NCI-H146 (cell line): ENCODE measurements around the gene CUX1.
"Not testable (repeated sequence)": the region's sequence is repeated elsewhere in the genome, so short reads cannot be mapped to it uniquely, and the experiment has no call there.

Experiments used
- DNase-seq: peaks from one replicate; lab custom pipeline; 2025; lab: John Stamatoyannopoulos, UW

The CUX1 gene

GRCh38 chr7:101985057-101985902, 167.9 kb downstream of the CUX1 start:
- no peak for DNase-seq

GRCh38 chr7:101985903-101986734, 168.7 kb downstream of the CUX1 start:
- DNase-seq, result no peak

GRCh38 chr7:101987494-101987893, 170.1 kb downstream of the CUX1 start:
- no peak for DNase-seq

GRCh38 chr7:101988060-101988459, 170.6 kb downstream of the CUX1 start:
- not testable (repeated sequence) for DNase-seq

GRCh38 chr7:101988513-101988912, 171.1 kb downstream of the CUX1 start:
- no peak for DNase-seq

GRCh38 chr7:101989101-101989500, 171.7 kb downstream of the CUX1 start:
- DNase-seq, result no peak

GRCh38 chr7:101990811-101991418, 173.5 kb downstream of the CUX1 start:
- no peak for DNase-seq

- DNase-seq, result no peak
Observed at GRCh38 chr7:101991860-101992259, 174.4 kb downstream of the CUX1 start.

- DNase-seq, result no peak
Observed at GRCh38 chr7:101993311-101993710, 175.9 kb downstream of the CUX1 start.

GRCh38 chr7:101995121-101995520, 177.7 kb downstream of the CUX1 start:
- DNase-seq, result no peak

- DNase-seq, result no peak
Observed at GRCh38 chr7:101996131-101996691, 178.8 kb downstream of the CUX1 start.

GRCh38 chr7:101996876-101997275, 179.4 kb downstream of the CUX1 start:
- DNase-seq, result no peak

GRCh38 chr7:101998029-101998905, 180.8 kb downstream of the CUX1 start:
- DNase-seq, result no peak

- DNase-seq, result no peak
Observed at GRCh38 chr7:101998906-101999240, 181.4 kb downstream of the CUX1 start.

GRCh38 chr7:101999393-101999792, 182.0 kb downstream of the CUX1 start:
- no peak for DNase-seq

GRCh38 chr7:102000123-102000522, 182.7 kb downstream of the CUX1 start:
- no peak for DNase-seq

- DNase-seq, result no peak
Observed at GRCh38 chr7:102004229-102004628, 186.8 kb downstream of the CUX1 start.

GRCh38 chr7:102004848-102005247, 187.4 kb downstream of the CUX1 start:
- DNase-seq, result no peak

- no peak for DNase-seq
Observed at GRCh38 chr7:102005933-102006480, 188.6 kb downstream of the CUX1 start.

GRCh38 chr7:102006695-102007094, 189.3 kb downstream of the CUX1 start:
- no peak for DNase-seq
